Mesendoderm (in vitro differentiated cells): ENCODE measurements around the gene POP4.

ENCODE experiments used
- DNase-seq: peaks from one replicate; pipeline ENCODE4 v3.0.0; 2013
- H2AK5ac ChIP-seq: 2 replicates; pipeline ENCODE4 v1.6.1; 2013; ENCODE audit warnings: low read length, inconsistent platforms
- H2BK120ac ChIP-seq: 2 replicates; pipeline ENCODE4 v1.6.1; 2013; ENCODE audit warnings: low read depth, mild to moderate bottlenecking, low read length, moderate library complexity, mixed read lengths
- H2BK15ac ChIP-seq: replicated peaks from 2 replicates; pipeline ENCODE4 v1.6.1; 2013; ENCODE audit warnings: low read depth, mild to moderate bottlenecking, moderate library complexity
- H2BK5ac ChIP-seq: 2 replicates; pipeline ENCODE4 v1.6.1; 2013; ENCODE audit warnings: low read length, inconsistent platforms
- H3K18ac ChIP-seq: 2 replicates; pipeline ENCODE4 v1.6.1; 2013; ENCODE audit warnings: mild to moderate bottlenecking, low read length, mixed read lengths
- H3K23ac ChIP-seq: one replicate; pipeline ENCODE4 v1.6.1; 2013; ENCODE audit warnings: low read length
- H3K27ac ChIP-seq: 2 replicates; pipeline ENCODE4 v1.5.1; 2013; ENCODE audit warnings: low read depth, mild to moderate bottlenecking, inconsistent platforms, low read length, moderate library complexity
- H3K27me3 ChIP-seq: 2 replicates; pipeline ENCODE4 v1.6.1; 2013; ENCODE audit warnings: low read length, control low read depth, mild to moderate bottlenecking, inconsistent platforms; ENCODE audit not compliant: insufficient read depth, poor library complexity
- H3K36me3 ChIP-seq: 2 replicates; pipeline ENCODE4 v1.6.1; 2013; ENCODE audit warnings: low read length, inconsistent platforms; ENCODE audit not compliant: control insufficient read depth, insufficient read depth
- H3K4ac ChIP-seq: one replicate; pipeline ENCODE4 v1.6.1; 2013; ENCODE audit warnings: low read depth, mild to moderate bottlenecking, low read length, moderate library complexity
- H3K4me1 ChIP-seq: 2 replicates; pipeline ENCODE4 v1.6.1; 2013; ENCODE audit warnings: low read depth, low read length, inconsistent platforms; ENCODE audit not compliant: control insufficient read depth
- H3K4me2 ChIP-seq: 2 replicates; pipeline ENCODE4 v1.6.1; 2013; ENCODE audit warnings: low read length
- H3K4me3 ChIP-seq: 2 replicates; pipeline ENCODE4 v1.5.1; 2013; ENCODE audit warnings: mild to moderate bottlenecking, low read length
- H3K56ac ChIP-seq: one replicate; pipeline ENCODE4 v1.6.1; 2013; ENCODE audit warnings: low read length
- H3K79me1 ChIP-seq: 2 replicates; pipeline ENCODE4 v1.6.1; 2013; ENCODE audit warnings: low read length, inconsistent platforms
- H3K79me2 ChIP-seq: 2 replicates; pipeline ENCODE4 v1.6.1; 2013; ENCODE audit warnings: mild to moderate bottlenecking, low read length; ENCODE audit not compliant: control insufficient read depth, insufficient read depth
- H3K9ac ChIP-seq: 2 replicates; pipeline ENCODE4 v1.6.1; 2013; ENCODE audit warnings: low read length, inconsistent platforms
- H4K5ac ChIP-seq: one replicate; pipeline ENCODE4 v1.6.1; 2013; ENCODE audit warnings: low read length
- H4K8ac ChIP-seq: one replicate; pipeline ENCODE4 v1.6.1; 2013; ENCODE audit warnings: low read depth, mild to moderate bottlenecking, control low read depth, low read length, moderate library complexity
- WGBS: extraction: QIAGEN DNeasy Blood & Tissue Kit; methylation state at CpG from one replicate; pipeline ENCODE4 v1.1.7; 2013; ENCODE audit warnings: low lambda C conversion rate, missing lambda C conversion rate; ENCODE audit not compliant: insufficient coverage; ENCODE audit errors: extremely low coverage; 5-methylcytosine and 5-hydroxymethylcytosine counted together

The POP4 gene

GRCh38 chr19:29618871-29619270 is 12.8 kb downstream of the POP4 start:
- no peak overlapping the region for H3K4me3 ChIP-seq
- H3K27me3 ChIP-seq, result no peaks in the 10 kb centered on the region
- no peak overlapping the region for H4K8ac ChIP-seq
- no peak overlapping the region for H2BK15ac ChIP-seq
- no peak overlapping the region for H3K27ac ChIP-seq
- H3K23ac ChIP-seq, result no peak overlapping the region
- no peak overlapping the region for H3K56ac ChIP-seq
- no peak overlapping the region for H3K9ac ChIP-seq
- no peak overlapping the region for H3K4ac ChIP-seq
- H3K18ac ChIP-seq, result no peak overlapping the region
- no peak for DNase-seq
- no peak overlapping the region for H4K5ac ChIP-seq
- no peaks in the 10 kb centered on the region for H3K79me2 ChIP-seq
- H3K4me2 ChIP-seq, result no peak overlapping the region
- H2AK5ac ChIP-seq, result no peak overlapping the region
- no CpG with 5 or more reads among the region's 7 CpGs for WGBS
- no peak overlapping the region for H2BK5ac ChIP-seq
- no peaks in the 10 kb centered on the region for H3K4me1 ChIP-seq
- H3K36me3 ChIP-seq, result peaks cover 2% of the 10 kb centered on the region
- H3K79me1 ChIP-seq, result no peaks in the 10 kb centered on the region
- no peak overlapping the region for H2BK120ac ChIP-seq

GRCh38 chr19:29620931-29621351 is 14.9 kb downstream of the POP4 start:
- H3K27ac ChIP-seq, result no peak overlapping the region
- no CpG with 5 or more reads among the region's 15 CpGs for WGBS
- no peak overlapping the region for H3K23ac ChIP-seq
- H3K56ac ChIP-seq, result no peak overlapping the region
- H2BK120ac ChIP-seq, result no peak overlapping the region
- H3K4me1 ChIP-seq, result no peaks in the 10 kb centered on the region
- no peak overlapping the region for H2AK5ac ChIP-seq
- H4K5ac ChIP-seq, result no peak overlapping the region
- H3K79me2 ChIP-seq, result no peaks in the 10 kb centered on the region
- peaks cover under 1% of the 10 kb centered on the region for H3K36me3 ChIP-seq
- H3K18ac ChIP-seq, result no peak overlapping the region
- H3K79me1 ChIP-seq, result no peaks in the 10 kb centered on the region
- DNase-seq, result no peak
- H3K4ac ChIP-seq, result no peak overlapping the region
- H3K4me3 ChIP-seq, result no peak overlapping the region
- no peaks in the 10 kb centered on the region for H3K27me3 ChIP-seq
- H4K8ac ChIP-seq, result no peak overlapping the region
- H3K4me2 ChIP-seq, result no peak overlapping the region
- no peak overlapping the region for H2BK5ac ChIP-seq
- no peak overlapping the region for H3K9ac ChIP-seq
- H2BK15ac ChIP-seq, result no peak overlapping the region

DNA sequence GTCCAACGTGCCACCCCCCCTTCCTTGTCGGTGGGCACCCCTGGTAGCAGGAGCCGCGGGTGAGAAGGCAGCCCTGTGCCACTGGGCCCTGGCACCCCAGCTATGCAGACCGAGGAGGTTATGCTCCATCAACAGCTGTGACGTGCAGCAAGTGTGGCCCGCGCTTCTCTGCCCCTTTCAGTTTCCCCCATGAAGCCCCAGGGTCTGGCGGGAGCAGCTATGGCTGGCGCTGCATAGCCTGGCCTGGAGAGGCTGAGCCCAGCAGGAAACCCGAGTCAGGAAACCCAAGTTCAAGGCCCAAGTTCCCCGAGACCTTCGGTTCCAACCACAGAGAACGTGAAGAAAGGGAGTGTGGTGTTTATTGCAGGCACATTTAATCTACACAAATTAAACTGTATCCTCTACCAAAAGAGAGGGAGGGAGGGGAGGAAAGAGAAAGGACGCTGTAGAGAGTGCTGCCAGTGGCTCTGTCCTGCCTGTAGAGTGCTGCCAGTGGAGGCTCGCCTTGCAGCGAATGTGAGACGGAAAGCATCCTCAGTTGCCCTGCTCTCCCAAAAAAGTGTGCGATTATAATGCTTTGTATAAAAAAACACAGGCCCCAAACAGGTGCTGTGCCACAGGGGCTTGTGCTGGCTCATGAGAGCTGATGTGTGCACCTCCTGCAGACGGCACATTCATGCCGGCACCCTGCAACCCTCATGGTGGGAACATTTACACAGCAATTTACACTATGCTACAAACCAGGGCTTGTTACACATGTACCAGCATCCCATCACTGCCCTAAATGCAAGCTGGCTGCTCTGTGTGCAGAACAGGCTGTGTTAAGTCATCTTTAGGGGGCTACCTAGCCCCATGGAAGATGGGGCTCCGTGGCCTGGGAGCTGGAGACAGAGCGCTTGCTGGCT is 16.3 kb downstream of the POP4 start:
- no peak overlapping the region for H3K9ac ChIP-seq
- H3K18ac ChIP-seq, result no peak overlapping the region
- no peak overlapping the region for H2BK15ac ChIP-seq
- H3K27me3 ChIP-seq, result no peaks in the 10 kb centered on the region
- no peaks in the 10 kb centered on the region for H3K36me3 ChIP-seq
- no peak overlapping the region for H3K27ac ChIP-seq
- H2BK5ac ChIP-seq, result no peak overlapping the region
- no peak overlapping the region for H4K8ac ChIP-seq
- no CpG with 5 or more reads among the region's 23 CpGs for WGBS
- no peak overlapping the region for H3K23ac ChIP-seq
- H2AK5ac ChIP-seq, result no peak overlapping the region
- H3K4ac ChIP-seq, result no peak overlapping the region
- no peaks in the 10 kb centered on the region for H3K4me1 ChIP-seq
- no peak overlapping the region for H3K4me3 ChIP-seq
- H4K5ac ChIP-seq, result no peak overlapping the region
- peak; percentile 80 for DNase-seq
- H3K4me2 ChIP-seq, result no peak overlapping the region
- H2BK120ac ChIP-seq, result no peak overlapping the region
- H3K79me1 ChIP-seq, result no peaks in the 10 kb centered on the region
- H3K79me2 ChIP-seq, result no peaks in the 10 kb centered on the region
- no peak overlapping the region for H3K56ac ChIP-seq

DNA sequence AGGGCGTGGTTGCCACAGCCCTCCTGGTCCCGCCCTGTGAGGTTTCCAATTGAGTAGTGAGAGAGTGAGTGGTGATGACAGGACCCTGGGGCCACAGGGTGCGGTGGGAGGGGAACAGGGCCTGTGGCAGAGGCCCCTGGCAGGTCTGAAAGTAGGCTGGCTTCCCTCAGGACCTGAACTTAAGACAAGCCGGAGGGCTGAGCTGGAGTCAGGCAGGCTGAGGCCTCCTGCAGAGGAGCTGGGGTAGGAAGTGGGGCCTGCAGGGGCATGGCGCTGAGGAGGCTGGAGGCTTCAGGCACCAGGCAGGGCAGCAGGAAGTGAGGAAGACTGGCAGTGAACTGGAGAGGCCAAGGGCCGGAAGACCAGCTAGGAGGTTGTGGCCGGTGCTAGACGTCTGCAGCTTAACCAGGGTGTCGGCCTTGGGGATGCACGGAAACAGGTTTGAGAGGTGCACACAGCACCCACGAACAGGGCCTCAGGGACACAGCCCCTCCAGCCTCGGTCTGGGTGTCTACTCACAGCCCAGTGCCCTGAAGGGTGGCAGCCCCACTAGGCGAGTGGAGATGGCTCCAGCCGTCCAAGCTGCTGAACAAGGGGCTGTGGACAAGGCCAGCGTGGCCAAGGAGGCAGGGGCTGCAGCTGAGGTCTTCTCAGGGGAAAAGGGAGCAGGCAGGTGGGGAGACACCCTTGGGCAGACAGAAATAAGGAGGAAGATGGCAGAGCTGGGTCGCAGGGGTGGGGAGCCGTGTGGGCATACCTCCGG is 17.8 kb downstream of the POP4 start:
- no peak overlapping the region for H4K8ac ChIP-seq
- no peak overlapping the region for H3K9ac ChIP-seq
- H3K23ac ChIP-seq, result no peak overlapping the region
- no peaks in the 10 kb centered on the region for H3K79me1 ChIP-seq
- H3K27ac ChIP-seq, result no peak overlapping the region
- no peak overlapping the region for H3K4me2 ChIP-seq
- no peak overlapping the region for H2AK5ac ChIP-seq
- no peak overlapping the region for H3K4ac ChIP-seq
- no peaks in the 10 kb centered on the region for H3K36me3 ChIP-seq
- no peak overlapping the region for H2BK120ac ChIP-seq
- no peak overlapping the region for H2BK5ac ChIP-seq
- no peak overlapping the region for H3K18ac ChIP-seq
- WGBS, result no CpG with 5 or more reads among the region's 18 CpGs
- H3K56ac ChIP-seq, result no peak overlapping the region
- no peaks in the 10 kb centered on the region for H3K27me3 ChIP-seq
- H2BK15ac ChIP-seq, result no peak overlapping the region
- no peak for DNase-seq
- no peak overlapping the region for H3K4me3 ChIP-seq
- H3K4me1 ChIP-seq, result no peaks in the 10 kb centered on the region
- H4K5ac ChIP-seq, result no peak overlapping the region
- H3K79me2 ChIP-seq, result no peaks in the 10 kb centered on the region

DNA sequence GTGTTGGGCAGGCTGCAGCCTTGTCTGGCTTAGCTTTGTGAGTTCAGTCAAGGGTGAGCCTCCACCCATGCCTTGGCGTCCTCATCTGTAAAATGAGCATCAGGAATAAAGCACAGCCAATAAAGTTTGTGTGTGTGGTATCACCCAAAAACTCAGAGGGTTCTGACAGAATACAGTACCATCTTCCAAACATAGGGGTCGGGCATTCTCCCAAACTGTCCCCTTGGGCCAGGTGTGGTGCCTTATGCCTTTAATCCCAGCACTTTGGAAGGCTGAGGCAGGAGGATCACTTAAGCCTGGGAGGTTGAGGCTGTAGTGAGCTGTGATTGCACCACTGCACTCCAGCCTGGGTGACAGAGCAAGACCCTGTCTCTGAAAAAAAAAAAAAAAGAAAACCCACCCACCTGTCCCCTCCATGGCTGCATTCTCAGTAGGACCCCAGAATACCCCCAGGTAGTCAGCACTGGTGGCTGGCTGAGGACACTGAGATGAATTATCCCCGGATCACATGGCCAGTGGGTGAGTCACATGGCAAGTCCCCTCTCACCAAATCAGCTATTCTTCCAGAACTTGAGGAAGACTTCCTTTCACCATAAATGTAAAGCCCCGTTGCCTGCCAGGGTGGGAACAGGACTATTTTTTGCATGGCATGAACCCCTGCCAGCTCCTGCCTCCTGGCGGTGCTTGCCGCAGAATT is 18.6 kb downstream of the POP4 start:
- Histone ChIP-seq H4K8ac (no peak overlapping the region), H3K4me1 (no peaks in the 10 kb centered on the region), H2BK15ac (no peak overlapping the region), H4K5ac (no peak overlapping the region), H3K23ac (no peak overlapping the region), H3K79me1 (no peaks in the 10 kb centered on the region), H2BK5ac (no peak overlapping the region), H3K56ac (no peak overlapping the region), H3K4ac (no peak overlapping the region), H3K36me3 (no peaks in the 10 kb centered on the region), H3K27ac (no peak overlapping the region), H2AK5ac (no peak overlapping the region), H2BK120ac (no peak overlapping the region), H3K9ac (no peak overlapping the region), H3K4me2 (no peak overlapping the region), H3K79me2 (no peaks in the 10 kb centered on the region), H3K4me3 (no peak overlapping the region), H3K27me3 (no peaks in the 10 kb centered on the region), H3K18ac (no peak overlapping the region)
- no CpG with 5 or more reads among the region's 6 CpGs for WGBS
- DNase-seq, result no peak
